H1 (cell line): ENCODE data around the gene ZNF576. TPM values are rescaled to one million over a fixed set of nuclear protein-coding genes. Genes with fewer than 3 reads are reported as not detected.

Experiments used
- CTCF ChIA-PET: fragments of 300-600 bp; sonication (Branson Sonifier 250); formaldehyde crosslinking; loops from one replicate; lab custom pipeline; 2021; ENCODE audit not compliant: partially characterized antibody; lab: Charles Lee
- POLR2A ChIA-PET: fragments of 300-600 bp; sonication (Branson Sonifier 250); formaldehyde crosslinking; loops from one replicate; lab custom pipeline; 2021; ENCODE audit warnings: inconsistent platforms; ENCODE audit not compliant: partially characterized antibody; lab: Charles Lee
- DNase-seq, 2 experiments: peaks; one replicate each; pipeline versions ENCODE4 v3.0.0 to v3.0.0-alpha.2; 2010 to 2022; ENCODE audit warnings: low spot score in 2 of 2, low read depth in 1 of 2, mixed read lengths in 1 of 2
- FAIRE-seq: peaks from 2 replicates; lab custom pipeline; 2011; peaks lifted over from hg19 to GRCh38; lab: Jason Lieb, UNC
- H2AFZ ChIP-seq: 2 replicates; pipeline ENCODE4 v1.8.1; 2012; ENCODE audit warnings: low read length, inconsistent platforms
- H2AK5ac ChIP-seq: 2 replicates; pipeline ENCODE4 v1.6.1; 2013; ENCODE audit warnings: low read depth, low read length
- H2BK120ac ChIP-seq: replicated peaks from 2 replicates; pipeline ENCODE3; 2013; ENCODE audit warnings: low read depth, low read length, inconsistent platforms
- H2BK12ac ChIP-seq: 2 replicates; pipeline ENCODE4 v1.6.1; 2013; ENCODE audit warnings: low read depth, low read length
- H2BK15ac ChIP-seq: 2 replicates; pipeline ENCODE4 v1.6.1; 2013; ENCODE audit warnings: low read length
- H2BK20ac ChIP-seq: 2 replicates; pipeline ENCODE4 v1.6.1; 2013; ENCODE audit warnings: low read length
- H2BK5ac ChIP-seq: 2 replicates; pipeline ENCODE4 v1.6.1; 2013; ENCODE audit warnings: low read depth, low read length
- H3K14ac ChIP-seq: 2 replicates; pipeline ENCODE4 v1.6.1; 2013; ENCODE audit warnings: inconsistent platforms; ENCODE audit not compliant: insufficient read length
- H3K18ac ChIP-seq: 2 replicates; pipeline ENCODE4 v1.6.1; 2013; ENCODE audit warnings: low read length; ENCODE audit errors: extremely low read depth
- H3K23ac ChIP-seq: 2 replicates; pipeline ENCODE4 v1.6.1; 2013; ENCODE audit warnings: inconsistent platforms; ENCODE audit not compliant: insufficient read length
- H3K23me2 ChIP-seq: 2 replicates; pipeline ENCODE4 v1.6.1; 2013; ENCODE audit warnings: low read depth, low read length
- H3K27ac ChIP-seq: 2 replicates; pipeline ENCODE4 v1.6.1; 2011; ENCODE audit warnings: low read depth, low read length, inconsistent platforms
- H3K27me3 ChIP-seq, 4 experiments: replicated peaks in 1 of 4; 1 replicate in 1 of 4; 2 replicates in 3 of 4; pipeline versions ENCODE4 v1.6.1 to v1.8.1; 2011 to 2013; ENCODE audit warnings: low read length in 3 of 4, mild to moderate bottlenecking in 3 of 4, inconsistent platforms in 2 of 4, mixed read lengths in 2 of 4, moderate library complexity in 1 of 4; ENCODE audit not compliant: control insufficient read depth in 3 of 4, insufficient read depth in 3 of 4; ENCODE audit errors: extremely low read depth in 1 of 4
- H3K36me3 ChIP-seq, 4 experiments: 2 replicates each; pipeline versions ENCODE4 v1.6.1 to v1.8.1; 2011 to 2013; ENCODE audit warnings: mild to moderate bottlenecking in 4 of 4, low read length in 3 of 4, moderate library complexity in 2 of 4, control low read depth in 1 of 4, inconsistent platforms in 1 of 4; ENCODE audit not compliant: insufficient read depth in 4 of 4, control insufficient read depth in 2 of 4
- H3K4ac ChIP-seq: replicated peaks from 2 replicates; pipeline ENCODE3; 2013; ENCODE audit warnings: low read length, low read depth, mixed read lengths, inconsistent platforms; ENCODE audit not compliant: insufficient read length
- H3K4me1 ChIP-seq, 4 experiments: replicated peaks in 1 of 4; 1 replicate in 1 of 4; 2 replicates in 3 of 4; pipeline versions ENCODE4 v1.6.1 to v1.8.1; 2011 to 2013; ENCODE audit warnings: low read length in 3 of 4, inconsistent platforms in 2 of 4, mixed read lengths in 1 of 4; ENCODE audit not compliant: insufficient read depth in 4 of 4, control insufficient read depth in 3 of 4
- H3K4me2 ChIP-seq, 2 experiments: 2 replicates each; pipeline versions ENCODE4 v1.6.1 to v1.8.1; 2011 to 2013; ENCODE audit warnings: low read depth in 2 of 2, low read length in 2 of 2, control low read depth in 1 of 2, inconsistent platforms in 1 of 2, mild to moderate bottlenecking in 1 of 2; ENCODE audit not compliant: insufficient read depth in 1 of 2
- H3K4me3 ChIP-seq, 4 experiments: fragments of 200-600, 300-600 bp in 1 of 4; sonication (generic), shearing (Covaris generic), sonication (Bioruptor Twin) in 1 of 4; 2 replicates each; pipeline versions ENCODE4 v1.5.1 to v1.8.1; 2011 to 2016; ENCODE audit warnings: low read length in 4 of 4, low read depth in 3 of 4, control low read depth in 2 of 4, inconsistent platforms in 2 of 4, mild to moderate bottlenecking in 2 of 4, mixed read lengths in 1 of 4, moderate library complexity in 1 of 4; ENCODE audit not compliant: insufficient read depth in 2 of 4; ENCODE audit errors: extremely low read depth in 1 of 4
- H3K56ac ChIP-seq: replicated peaks from 2 replicates; pipeline ENCODE3; 2013; ENCODE audit warnings: low read depth, mild to moderate bottlenecking, mixed read lengths, low read length, inconsistent platforms; ENCODE audit not compliant: insufficient read length
- H3K79me1 ChIP-seq: 2 replicates; pipeline ENCODE4 v1.6.1; 2013; ENCODE audit warnings: low read depth, low read length, control low read depth
- H3K79me2 ChIP-seq, 2 experiments: 2 replicates each; pipeline versions ENCODE4 v1.6.1 to v1.8.1; 2012 to 2013; ENCODE audit warnings: low read length in 2 of 2, mild to moderate bottlenecking in 2 of 2, inconsistent platforms in 1 of 2; ENCODE audit not compliant: insufficient read depth in 2 of 2, control insufficient read depth in 1 of 2
- H3K9ac ChIP-seq, 4 experiments: replicated peaks in 1 of 4; 1 replicate in 1 of 4; 2 replicates in 3 of 4; pipeline versions ENCODE4 v1.6.1 to v1.8.1; 2011 to 2013; ENCODE audit warnings: low read depth in 3 of 4, low read length in 3 of 4, control low read depth in 2 of 4, mild to moderate bottlenecking in 2 of 4, moderate library complexity in 2 of 4, inconsistent platforms in 1 of 4; ENCODE audit errors: extremely low read depth in 1 of 4
- H3K9me3 ChIP-seq, 2 experiments: 2 replicates each; pipeline versions ENCODE4 v1.6.1 to v1.8.1; 2012 to 2013; ENCODE audit warnings: mild to moderate bottlenecking in 2 of 2, moderate library complexity in 2 of 2, control low read depth in 1 of 2, inconsistent platforms in 1 of 2, low read depth in 1 of 2, low read length in 1 of 2, mixed read lengths in 1 of 2; ENCODE audit not compliant: insufficient read depth in 2 of 2
- H4K20me1 ChIP-seq, 2 experiments: replicated peaks in 1 of 2; 2 replicates each; pipeline versions ENCODE3 to v1.8.1; 2011 to 2013; ENCODE audit warnings: inconsistent platforms in 2 of 2, low read length in 2 of 2, mild to moderate bottlenecking in 1 of 2; ENCODE audit not compliant: insufficient read depth in 2 of 2, control insufficient read depth in 1 of 2
- H4K5ac ChIP-seq: 2 replicates; pipeline ENCODE4 v1.6.1; 2013; ENCODE audit warnings: low read length, low read depth, mixed read lengths, inconsistent platforms; ENCODE audit not compliant: insufficient read length
- H4K8ac ChIP-seq: 2 replicates; pipeline ENCODE4 v1.8.0; 2013; ENCODE audit warnings: mild to moderate bottlenecking, moderate library complexity, low read length, inconsistent platforms; ENCODE audit not compliant: insufficient read depth; ENCODE audit errors: extremely low read depth
- H4K91ac ChIP-seq: replicated peaks from 2 replicates; pipeline ENCODE3; 2013; ENCODE audit warnings: low read length, mixed read lengths, inconsistent platforms; ENCODE audit not compliant: insufficient read length
- SIRT6 ChIP-seq: IDR thresholded peaks from one replicate; pipeline ENCODE4 v1.7.1; 2012; ENCODE audit warnings: low read length, inconsistent platforms
- TAF1 ChIP-seq: IDR thresholded peaks from 2 replicates; pipeline ENCODE4 v1.6.1; 2011; ENCODE audit warnings: mild to moderate bottlenecking, low read depth, low read length
- WGBS, 2 experiments: shearing (Covaris generic) in 1 of 2; methylation state at CpG; one replicate each; pipeline versions ENCODE4 v1.1.6 to v1.1.7; 2013 to 2015; ENCODE audit warnings: low lambda C conversion rate in 2 of 2, mixed read lengths in 2 of 2, inconsistent platforms in 1 of 2, low coverage in 1 of 2, missing lambda C conversion rate in 1 of 2; ENCODE audit not compliant: insufficient replicate concordance in 2 of 2, insufficient coverage in 1 of 2, insufficient read length in 1 of 2; ENCODE audit errors: extremely low coverage in 1 of 2, missing lambda C conversion rate in 1 of 2; 5-methylcytosine and 5-hydroxymethylcytosine counted together
- polyA plus RNA-seq, 7 experiments: library from polyadenylated mRNA; depleted of rRNA in 3 of 7; stranded (reverse) in 5 of 7; unstranded in 2 of 7; fragments of >200 nt in 5 of 7; fragments of 200-250 nt in 2 of 7; gene quantifications; 1 replicate in 5 of 7; 2 replicates in 1 of 7; 4 replicates in 1 of 7; pipeline versions ENCODE4 v1.2.1 to v1.2.3, GENCODE V29; 2011 to 2013; ENCODE audit warnings: missing spikeins in 2 of 7, mixed read lengths in 2 of 7
- total RNA-seq: library from RNA; stranded (reverse); fragmentation: NEBNext Ultra II Directional; extraction: Animal tissue kit (Norgen Biotek cat#: 25700); gene quantifications from 2 replicates; pipeline ENCODE4 v1.2.1, GENCODE V29; 2021

Gene ZNF576
- total and polyA plus RNA-seq, 2 of the 8 experiments (the other 6 are each of a cell fraction or from before 2014, with no cell fraction given), result 13.6 to 32.4 TPM

DNA sequence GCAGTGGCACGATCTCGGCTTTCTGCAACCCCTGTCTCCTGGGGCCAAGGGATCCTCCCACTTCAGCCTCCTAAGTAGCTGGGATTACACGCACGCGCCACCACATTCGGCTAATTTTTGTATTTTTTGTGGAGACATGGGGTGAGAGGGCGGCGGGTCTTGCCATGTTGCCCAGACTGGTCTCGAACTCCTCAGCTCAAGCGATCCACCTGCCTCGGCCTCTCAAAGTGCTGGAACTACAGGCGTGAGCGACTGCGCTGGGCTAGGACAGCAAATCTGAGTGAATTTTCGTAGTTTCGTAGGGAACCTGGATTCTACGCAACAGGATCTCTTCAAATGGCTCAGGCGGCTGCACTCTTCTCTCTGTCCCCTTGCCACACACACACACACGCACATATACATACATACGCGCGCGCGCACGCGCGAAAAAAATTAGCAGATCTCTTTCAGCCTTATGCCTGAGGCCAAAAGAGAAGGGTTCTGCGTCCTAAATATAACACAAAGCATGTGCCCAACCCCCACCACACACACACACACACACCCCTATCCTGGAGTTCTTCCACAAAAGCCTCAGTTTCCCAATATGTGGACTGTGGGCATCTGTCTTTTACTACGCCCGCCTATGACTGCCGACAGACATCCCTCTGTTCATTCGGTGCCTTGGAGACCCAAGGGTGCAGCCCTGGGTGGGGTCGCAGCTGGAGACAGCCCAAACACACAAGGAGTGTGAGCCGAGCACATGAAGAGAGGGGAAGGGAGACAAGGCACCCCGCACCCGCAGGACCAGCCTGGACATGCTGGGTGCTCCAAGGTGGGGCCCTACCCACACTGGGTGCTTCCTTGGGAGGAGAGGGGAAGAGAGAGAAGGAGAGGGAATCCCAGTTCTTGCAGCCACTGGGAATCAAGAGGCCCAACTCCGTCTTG lies 20.2 kb upstream of the ZNF576 start:
- no peak overlapping the region for H3K4ac ChIP-seq
- H3K9ac ChIP-seq, result peak overlapping the region; percentile 22 to 66 (median 44); a peak in 6 of 7 replicates
- CTCF ChIA-PET, result interaction anchor here (1.3 to 3.2 kb wide), 2 partner anchors 14 to 18 kb away, joined by 3 to 26 read pairs; no protein-coding TSS in a partner anchor
- no peak for FAIRE-seq
- no peak overlapping the region for H2BK20ac ChIP-seq
- H3K14ac ChIP-seq, result no peak overlapping the region
- H3K27ac ChIP-seq, result peak overlapping the region; percentile 68
- H3K4me3 ChIP-seq, result peak overlapping the region; percentile 16 to 89 (median 20); a peak in 5 of 8 replicates
- peak overlapping the region; percentile 78 for H2BK5ac ChIP-seq
- H3K4me1 ChIP-seq, result peaks cover 0 to 16% (median 10%) of the 10 kb centered on the region in 4 experiments; a peak in 6 of 7 replicates
- DNase-seq, result no peak
- H4K20me1 ChIP-seq, result no peaks in the 10 kb centered on the region
- peak overlapping the region; percentile 90 for H2BK12ac ChIP-seq
- WGBS, 2 experiments, result 83% methylated on average over 37 of the region's 37 CpGs; no CpG with 5 or more reads in 1 of the 2 experiments
- H2AK5ac ChIP-seq, result peak overlapping the region; percentile 88; the same call in 1 of the 2 replicates
- H2AFZ ChIP-seq, result no peak overlapping the region; the same call in 1 of the 2 replicates
- no peaks in the 10 kb centered on the region for H3K9me3 ChIP-seq
- H3K4me2 ChIP-seq, result peak overlapping the region; percentile 62 to 79
- H3K79me1 ChIP-seq, result peaks cover 9% of the 10 kb centered on the region
- peak overlapping the region; percentile 8; the same call in 1 of the 2 replicates for H2BK15ac ChIP-seq
- no peak overlapping the region for H3K23ac ChIP-seq
- no peak overlapping the region for H4K8ac ChIP-seq
- H3K27me3 ChIP-seq, result no peaks in the 10 kb centered on the region
- peaks cover 21% of the 10 kb centered on the region for H3K23me2 ChIP-seq
- no peak overlapping the region for H2BK120ac ChIP-seq
- peak overlapping the region; percentile 71 for H3K18ac ChIP-seq
- no peaks in the 10 kb centered on the region; a peak in 2 of 8 replicates for H3K36me3 ChIP-seq
- peaks cover 0 to 8% of the 10 kb centered on the region in 2 experiments; a peak in 2 of 4 replicates for H3K79me2 ChIP-seq
- H4K91ac ChIP-seq, result peak overlapping the region; percentile 34
- POLR2A ChIA-PET, result interaction anchor here (1.4 to 5.2 kb wide), 3 partner anchors 13 to 21 kb away, joined by 6 to 36 read pairs (median 9); partner anchors contain the start of genes IRGQ and ZNF576
- H3K56ac ChIP-seq, result no peak overlapping the region
- no peak overlapping the region for H4K5ac ChIP-seq
- no peak for TF ChIP-seq SIRT6
- TF ChIP-seq TAF1, result 0 out of 2 replicates have a peak, but pooled peaks have one; percentile 40
- TF ChIP-seq, all 59 proteins: peak for 1
